IMR-90 (cell line): ENCODE results near the gene AKAP6. TPM values are rescaled to one million over a fixed set of nuclear protein-coding genes. Genes with fewer than 3 reads are reported as not detected.

Experiments
- ATAC-seq: fragments of 200-7000 bp; cut with Tn5 transposase; 2 replicates; pipeline ENCODE4 v1.9.1; 2020; ENCODE audit warnings: low read depth, mild to moderate bottlenecking, moderate library complexity
- BruUV-seq: library from RNA; stranded (reverse); fragments of 400-500 nt; replicated peaks from 2 replicates; lab custom pipeline; 2021; lab: Mats Ljungman, UMichigan
- CTCF ChIA-PET: fragments of 300-600 bp; formaldehyde crosslinking; extraction: SDS; loops from one replicate; lab custom pipeline; 2021; ENCODE audit warnings: antibody characterized with exemption; lab: Yijun Ruan, JAX
- POLR2A ChIA-PET: fragments of 300-600 bp; sonication (Branson Sonifier 250); formaldehyde crosslinking; loops from one replicate; lab custom pipeline; 2022; ENCODE audit warnings: antibody characterized with exemption; ENCODE audit not compliant: unreplicated experiment; lab: Charles Lee
- DNase-seq: peaks from one replicate; pipeline ENCODE4 v3.0.0; 2013
- H2AFZ ChIP-seq: replicated peaks from 2 replicates; pipeline ENCODE3; 2013; ENCODE audit warnings: low read length, mild to moderate bottlenecking; ENCODE audit not compliant: poor library complexity
- H2AK5ac ChIP-seq: 2 replicates; pipeline ENCODE4 v1.6.1; 2013; ENCODE audit warnings: low read depth, low read length, inconsistent platforms
- H2AK9ac ChIP-seq: replicated peaks from 2 replicates; pipeline ENCODE3; 2013; ENCODE audit warnings: mild to moderate bottlenecking, low read depth, low read length, moderate library complexity; ENCODE audit not compliant: poor library complexity
- H2BK120ac ChIP-seq: 2 replicates; pipeline ENCODE4 v1.6.1; 2013; ENCODE audit warnings: low read depth, low read length, inconsistent platforms
- H2BK15ac ChIP-seq: 3 replicates; pipeline ENCODE4 v1.6.1; 2013; ENCODE audit warnings: low read depth, low read length, inconsistent platforms
- H2BK20ac ChIP-seq: 2 replicates; pipeline ENCODE4 v1.6.1; 2013; ENCODE audit warnings: low read depth, mild to moderate bottlenecking, inconsistent platforms, low read length, moderate library complexity
- H2BK5ac ChIP-seq: 2 replicates; pipeline ENCODE4 v1.6.1; 2013; ENCODE audit warnings: mild to moderate bottlenecking, low read depth, low read length, inconsistent platforms; ENCODE audit not compliant: poor library complexity, severe bottlenecking
- H3K14ac ChIP-seq: replicated peaks from 2 replicates; pipeline ENCODE4 v1.6.1; 2013; ENCODE audit warnings: low read depth, low read length, inconsistent platforms
- H3K18ac ChIP-seq: 2 replicates; pipeline ENCODE4 v1.6.1; 2013; ENCODE audit warnings: low read depth, low read length, control low read depth
- H3K23ac ChIP-seq: 2 replicates; pipeline ENCODE4 v1.6.1; 2013; ENCODE audit warnings: low read depth, low read length, inconsistent platforms
- H3K27ac ChIP-seq: 2 replicates; pipeline ENCODE4 v1.5.1; 2013; ENCODE audit warnings: mild to moderate bottlenecking, control low read depth, low read length; ENCODE audit not compliant: insufficient read depth
- H3K27me3 ChIP-seq: 2 replicates; pipeline ENCODE4 v1.6.1; 2013; ENCODE audit warnings: low read length; ENCODE audit not compliant: control insufficient read depth, insufficient read depth
- H3K36me3 ChIP-seq: 2 replicates; pipeline ENCODE4 v1.6.1; 2013; ENCODE audit warnings: low read length, mixed read lengths; ENCODE audit not compliant: control insufficient read depth, insufficient read depth
- H3K4ac ChIP-seq: 2 replicates; pipeline ENCODE4 v1.6.1; 2013; ENCODE audit warnings: low read depth, low read length, inconsistent platforms
- H3K4me1 ChIP-seq: 2 replicates; pipeline ENCODE4 v1.6.1; 2013; ENCODE audit warnings: low read length, mixed read lengths; ENCODE audit not compliant: control insufficient read depth, insufficient read depth
- H3K4me2 ChIP-seq: 2 replicates; pipeline ENCODE4 v1.6.1; 2013; ENCODE audit warnings: low read depth, mild to moderate bottlenecking, control low read depth, low read length, moderate library complexity
- H3K4me3 ChIP-seq: 2 replicates; pipeline ENCODE4 v1.5.1; 2013; ENCODE audit warnings: low read depth, mild to moderate bottlenecking, control low read depth, low read length, moderate library complexity; ENCODE audit not compliant: insufficient read depth
- H3K56ac ChIP-seq: 2 replicates; pipeline ENCODE4 v1.6.1; 2013; ENCODE audit warnings: low read length, inconsistent platforms; ENCODE audit not compliant: insufficient read depth; ENCODE audit errors: extremely low read depth
- H3K79me1 ChIP-seq, 2 experiments: 2 replicates each; pipeline ENCODE4 v1.6.1; 2013; ENCODE audit warnings: low read length in 2 of 2, inconsistent platforms in 1 of 2, low read depth in 1 of 2
- H3K9ac ChIP-seq: 2 replicates; pipeline ENCODE4 v1.6.1; 2013; ENCODE audit warnings: low read depth, low read length, control low read depth
- H3K9me1 ChIP-seq: 2 replicates; pipeline ENCODE4 v1.6.1; 2013; ENCODE audit warnings: low read length, inconsistent platforms; ENCODE audit not compliant: insufficient read depth
- H3K9me3 ChIP-seq: 2 replicates; pipeline ENCODE4 v1.6.1; 2013; ENCODE audit warnings: low read length; ENCODE audit not compliant: control insufficient read depth, insufficient read depth
- H4K20me1 ChIP-seq: 2 replicates; pipeline ENCODE4 v1.6.1; 2013; ENCODE audit warnings: low read length, inconsistent platforms; ENCODE audit not compliant: insufficient read depth
- H4K5ac ChIP-seq: 2 replicates; pipeline ENCODE4 v1.6.1; 2013; ENCODE audit warnings: mild to moderate bottlenecking, low read depth, low read length, control low read depth
- H4K8ac ChIP-seq, 2 experiments: 2 replicates each; pipeline ENCODE4 v1.6.1; 2013; ENCODE audit warnings: low read depth in 2 of 2, low read length in 2 of 2, control low read depth in 1 of 2, inconsistent platforms in 1 of 2
- H4K91ac ChIP-seq: 2 replicates; pipeline ENCODE4 v1.6.1; 2013; ENCODE audit warnings: low read depth, low read length, inconsistent platforms; ENCODE audit not compliant: insufficient read depth
- BHLHE40 ChIP-seq: fragments of 150-350 bp; IDR thresholded peaks from 2 replicates; pipeline ENCODE4 v1.6.1; 2016; ENCODE audit warnings: mild to moderate bottlenecking, low read depth, low read length
- CEBPB ChIP-seq: IDR thresholded peaks from 2 replicates; pipeline ENCODE4 v1.6.1; 2012; ENCODE audit warnings: low read depth, low read length, improper control_type of control experiment
- CHD1 ChIP-seq: IDR thresholded peaks from 2 replicates; pipeline ENCODE4 v1.6.1; 2012; ENCODE audit warnings: low read depth, low read length, improper control_type of control experiment
- FOS ChIP-seq: fragments of 150-350 bp; IDR thresholded peaks from 2 replicates; pipeline ENCODE4 v1.6.1; 2016; ENCODE audit warnings: low read depth, low read length
- MAFK ChIP-seq: IDR thresholded peaks from 2 replicates; pipeline ENCODE4 v1.6.1; 2012; ENCODE audit warnings: low read depth, low read length, improper control_type of control experiment
- MAZ ChIP-seq: IDR thresholded peaks from 2 replicates; pipeline ENCODE4 v1.6.1; 2012; ENCODE audit warnings: low read depth, mild to moderate bottlenecking, low read length, improper control_type of control experiment, moderate library complexity, borderline replicate concordance
- MXI1 ChIP-seq: IDR thresholded peaks from 2 replicates; pipeline ENCODE4 v1.6.1; 2012; ENCODE audit warnings: low read depth, mild to moderate bottlenecking, low read length, moderate library complexity, borderline replicate concordance
- NFE2L2 ChIP-seq: fragments of 150-350 bp; IDR thresholded peaks from 2 replicates; pipeline ENCODE4 v1.6.1; 2016; ENCODE audit warnings: low read depth, mild to moderate bottlenecking, low read length
- POLR2A ChIP-seq: IDR thresholded peaks from 2 replicates; pipeline ENCODE4 v1.6.1; 2012; ENCODE audit warnings: mild to moderate bottlenecking, low read depth, low read length
- RAD21 ChIP-seq: IDR thresholded peaks from 2 replicates; pipeline ENCODE4 v1.6.1; 2012; ENCODE audit warnings: low read length, improper control_type of control experiment
- RCOR1 ChIP-seq: IDR thresholded peaks from 2 replicates; pipeline ENCODE4 v1.6.1; 2012; ENCODE audit warnings: mild to moderate bottlenecking, low read length, improper control_type of control experiment; ENCODE audit not compliant: insufficient replicate concordance
- RFX5 ChIP-seq: IDR thresholded peaks from 2 replicates; pipeline ENCODE4 v1.8.0; 2012; ENCODE audit warnings: low read depth, mild to moderate bottlenecking, low read length, moderate library complexity
- SMC3 ChIP-seq: fragments of 150-350 bp; IDR thresholded peaks from 2 replicates; pipeline ENCODE4 v1.6.1; 2016; ENCODE audit warnings: low read depth, mild to moderate bottlenecking, antibody characterized with exemption, low read length, moderate library complexity
- WGBS, 2 experiments: methylation state at CpG; one replicate each; pipeline versions ENCODE4 v1.1.5 to v1.1.7; 2013; ENCODE audit warnings: missing lambda C conversion rate in 2 of 2; ENCODE audit not compliant: insufficient read length in 1 of 2; ENCODE audit errors: extremely low coverage in 2 of 2; 5-methylcytosine and 5-hydroxymethylcytosine counted together
- dilution Hi-C: fragments of 300-500 bp; cut with HindIII; formaldehyde crosslinking; loops from one replicate; pipeline ENCODE4 v1.14.3; 2018; ENCODE audit warnings: low sequenced_read_pairs; ENCODE audit not compliant: unreplicated experiment
- in situ Hi-C: fragments of 300-500 bp; cut with MboI; formaldehyde crosslinking; loops from 3 replicates; pipeline ENCODE4 v1.14.3; 2019; ENCODE audit warnings: low sequenced_read_pairs, inconsistent platforms, mixed read lengths
- intact Hi-C: fragments of 100-400 bp; cut with micrococcal nuclease; formaldehyde crosslinking; loops from 2 replicates; pipeline ENCODE4 v1.10.0; 2022
- polyA plus RNA-seq, 3 experiments: library from polyadenylated mRNA; depleted of rRNA; stranded (reverse); fragments of >200 nt; gene quantifications; 2 replicates each; pipeline ENCODE4 v1.2.3, GENCODE V29; 2012; ENCODE audit warnings: low replicate concordance in 1 of 3
- total RNA-seq: library from RNA; depleted of rRNA; stranded (reverse); fragments of >200 nt; gene quantifications from 2 replicates; pipeline ENCODE4 v1.2.3, GENCODE V29; 2012
- TF ChIP-seq, protein P1 (sequence below): fragments of 150-350 bp; IDR thresholded peaks from 2 replicates; pipeline ENCODE4 v1.6.1; 2016; ENCODE audit warnings: low read depth, mild to moderate bottlenecking, low read length, moderate library complexity, borderline replicate concordance
- TF ChIP-seq, protein P2 (sequence below): conservative IDR thresholded peaks from 2 replicates; pipeline ENCODE4 v1.5.1; 2012; ENCODE audit warnings: mild to moderate bottlenecking, low read depth, low read length, improper control_type of control experiment
- TF ChIP-seq, protein P3 (sequence below): fragments of 150-350 bp; IDR thresholded peaks from 2 replicates; pipeline ENCODE4 v1.6.1; 2017; ENCODE audit warnings: mild to moderate bottlenecking, antibody characterized with exemption, low read length, low read depth

AKAP6 gene
- total and polyA plus RNA-seq, 2 of the 4 experiments (the other 2 are of a cell fraction): 0.22 to 1.6 TPM

DNA sequence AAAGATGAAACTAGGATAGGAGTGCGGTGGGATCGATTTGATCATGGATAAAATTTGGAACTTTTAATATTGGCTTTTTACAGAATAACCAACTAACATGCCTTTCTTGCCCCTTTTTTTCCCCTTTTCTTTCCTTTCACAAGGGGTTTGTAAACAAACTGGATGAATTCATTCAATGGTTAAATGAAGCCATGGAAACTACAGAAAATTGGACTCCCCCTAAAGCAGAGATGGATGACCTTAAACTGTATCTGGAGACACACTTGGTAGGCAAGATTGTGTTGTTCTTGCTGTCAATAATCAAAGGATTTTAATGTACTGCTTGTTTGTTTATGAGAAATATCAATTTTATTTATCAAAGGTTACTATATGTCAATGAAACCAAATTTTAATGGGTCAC, 247.9 kb downstream of the AKAP6 start:
- dilution Hi-C loops (loop anchor here (25.0 kb wide), 1 partner anchor 1210 kb away; no protein-coding TSS in a partner anchor), in situ Hi-C loops (loop anchor here (5.0 to 25.0 kb wide), 3 partner anchors 428 to 1215 kb away; no protein-coding TSS in a partner anchor), intact Hi-C loops (loop anchor here (1.0 to 5.0 kb wide), 7 partner anchors 421 to 1748 kb away; no protein-coding TSS in a partner anchor)
- ATAC-seq: no peak
- Histone ChIP-seq H3K9me3 (no peaks in the 10 kb centered on the region), H2BK5ac (no peak overlapping the region), H2AK9ac (no peak overlapping the region), H3K56ac (no peak overlapping the region), H3K4ac (no peak overlapping the region), H3K4me1 (no peaks in the 10 kb centered on the region), H3K36me3 (no peaks in the 10 kb centered on the region), H4K91ac (no peak overlapping the region), H3K4me3 (no peak overlapping the region), H4K8ac (no peak overlapping the region), H2BK20ac (no peak overlapping the region), H2AFZ (no peak overlapping the region), H3K9me1 (no peaks in the 10 kb centered on the region), H4K5ac (no peak overlapping the region), H3K23ac (no peak overlapping the region), H2BK15ac (no peak overlapping the region), H3K27me3 (peaks cover 18% of the 10 kb centered on the region), H3K9ac (no peak overlapping the region), H4K20me1 (no peaks in the 10 kb centered on the region), H2BK120ac (no peak overlapping the region), H3K14ac (no peak overlapping the region), H2AK5ac (no peak overlapping the region), H3K79me1 (no peaks in the 10 kb centered on the region), H3K4me2 (no peak overlapping the region), H3K27ac (no peak overlapping the region), H3K18ac (no peak overlapping the region)
- BruUV-seq: no TSS peak
- ChIA-PET POLR2A (no interaction called here), CTCF (interaction anchor here (2.6 kb wide), 1 partner anchor 1216 kb away, joined by 8 read pairs; no protein-coding TSS in a partner anchor)
- no CpG with 5 or more reads among the region's 2 CpGs for WGBS, 2 experiments
- TF ChIP-seq MXI1 (no peak), FOS (no peak), POLR2A (no peak), SMC3 (no peak), RFX5 (no peak), MAFK (no peak), MAZ (no peak), CHD1 (no peak), RAD21 (no peak), BHLHE40 (no peak), NFE2L2 (no peak), RCOR1 (no peak), CEBPB (no peak)
- TF ChIP-seq, protein P1, sequence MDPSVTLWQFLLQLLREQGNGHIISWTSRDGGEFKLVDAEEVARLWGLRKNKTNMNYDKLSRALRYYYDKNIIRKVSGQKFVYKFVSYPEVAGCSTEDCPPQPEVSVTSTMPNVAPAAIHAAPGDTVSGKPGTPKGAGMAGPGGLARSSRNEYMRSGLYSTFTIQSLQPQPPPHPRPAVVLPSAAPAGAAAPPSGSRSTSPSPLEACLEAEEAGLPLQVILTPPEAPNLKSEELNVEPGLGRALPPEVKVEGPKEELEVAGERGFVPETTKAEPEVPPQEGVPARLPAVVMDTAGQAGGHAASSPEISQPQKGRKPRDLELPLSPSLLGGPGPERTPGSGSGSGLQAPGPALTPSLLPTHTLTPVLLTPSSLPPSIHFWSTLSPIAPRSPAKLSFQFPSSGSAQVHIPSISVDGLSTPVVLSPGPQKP: no peak
- TF ChIP-seq, protein P2, sequence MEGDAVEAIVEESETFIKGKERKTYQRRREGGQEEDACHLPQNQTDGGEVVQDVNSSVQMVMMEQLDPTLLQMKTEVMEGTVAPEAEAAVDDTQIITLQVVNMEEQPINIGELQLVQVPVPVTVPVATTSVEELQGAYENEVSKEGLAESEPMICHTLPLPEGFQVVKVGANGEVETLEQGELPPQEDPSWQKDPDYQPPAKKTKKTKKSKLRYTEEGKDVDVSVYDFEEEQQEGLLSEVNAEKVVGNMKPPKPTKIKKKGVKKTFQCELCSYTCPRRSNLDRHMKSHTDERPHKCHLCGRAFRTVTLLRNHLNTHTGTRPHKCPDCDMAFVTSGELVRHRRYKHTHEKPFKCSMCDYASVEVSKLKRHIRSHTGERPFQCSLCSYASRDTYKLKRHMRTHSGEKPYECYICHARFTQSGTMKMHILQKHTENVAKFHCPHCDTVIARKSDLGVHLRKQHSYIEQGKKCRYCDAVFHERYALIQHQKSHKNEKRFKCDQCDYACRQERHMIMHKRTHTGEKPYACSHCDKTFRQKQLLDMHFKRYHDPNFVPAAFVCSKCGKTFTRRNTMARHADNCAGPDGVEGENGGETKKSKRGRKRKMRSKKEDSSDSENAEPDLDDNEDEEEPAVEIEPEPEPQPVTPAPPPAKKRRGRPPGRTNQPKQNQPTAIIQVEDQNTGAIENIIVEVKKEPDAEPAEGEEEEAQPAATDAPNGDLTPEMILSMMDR: no peak
- TF ChIP-seq, protein P3, sequence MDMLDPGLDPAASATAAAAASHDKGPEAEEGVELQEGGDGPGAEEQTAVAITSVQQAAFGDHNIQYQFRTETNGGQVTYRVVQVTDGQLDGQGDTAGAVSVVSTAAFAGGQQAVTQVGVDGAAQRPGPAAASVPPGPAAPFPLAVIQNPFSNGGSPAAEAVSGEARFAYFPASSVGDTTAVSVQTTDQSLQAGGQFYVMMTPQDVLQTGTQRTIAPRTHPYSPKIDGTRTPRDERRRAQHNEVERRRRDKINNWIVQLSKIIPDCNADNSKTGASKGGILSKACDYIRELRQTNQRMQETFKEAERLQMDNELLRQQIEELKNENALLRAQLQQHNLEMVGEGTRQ: no peak
- no peak for DNase-seq
